Keratinocyte (primary cell): ENCODE measurements around the gene SRR. TPM values are rescaled to one million over a fixed set of nuclear protein-coding genes. Genes with fewer than 3 reads are reported as not detected.

Experiments
- DNase-seq: peaks from one replicate; pipeline ENCODE4 v3.0.0-alpha.2; 2011; ENCODE audit warnings: low read depth, missing footprints, low spot score
- FAIRE-seq: peaks from 2 replicates; lab custom pipeline; 2011; peaks lifted over from hg19 to GRCh38; lab: Jason Lieb, UNC
- H2AFZ ChIP-seq: 2 replicates; pipeline ENCODE4 v1.6.0; 2012; ENCODE audit warnings: low read length, control low read depth, inconsistent platforms; ENCODE audit not compliant: control insufficient read depth
- H3K27ac ChIP-seq: 2 replicates; pipeline ENCODE4 v1.5.1; 2011; ENCODE audit warnings: low read length; ENCODE audit not compliant: control insufficient read depth, insufficient read depth
- H3K27me3 ChIP-seq: 3 replicates; pipeline ENCODE4 v1.6.0; 2011; ENCODE audit warnings: low read length; ENCODE audit not compliant: control insufficient read depth, insufficient read depth; ENCODE audit errors: extremely low read depth
- H3K36me3 ChIP-seq, 2 experiments: 2 replicates in 1 of 2; 3 replicates in 1 of 2; pipeline ENCODE4 v1.5.1; 2011; ENCODE audit warnings: low read length in 2 of 2, mild to moderate bottlenecking in 1 of 2; ENCODE audit not compliant: control insufficient read depth in 2 of 2, insufficient read depth in 2 of 2; ENCODE audit errors: extremely low read depth in 1 of 2
- H3K4me1 ChIP-seq: 3 replicates; pipeline ENCODE4 v1.5.1; 2011; ENCODE audit warnings: low read length; ENCODE audit not compliant: control insufficient read depth, insufficient read depth; ENCODE audit errors: extremely low read depth
- H3K4me2 ChIP-seq: 3 replicates; pipeline ENCODE4 v1.6.0; 2011; ENCODE audit warnings: low read depth, low read length; ENCODE audit not compliant: control insufficient read depth, insufficient read depth; ENCODE audit errors: extremely low read depth
- H3K4me3 ChIP-seq, 3 experiments: fragments of 200-600 bp in 1 of 3; sonication (generic) in 1 of 3; 2 replicates in 2 of 3; 3 replicates in 1 of 3; pipeline ENCODE4 v1.5.1; 2011 to 2016; ENCODE audit warnings: low read length in 3 of 3, mild to moderate bottlenecking in 3 of 3, control low read depth in 2 of 3, inconsistent platforms in 1 of 3, low read depth in 1 of 3, mixed read lengths in 1 of 3, mixed run types in 1 of 3, moderate library complexity in 1 of 3; ENCODE audit not compliant: control insufficient read depth in 2 of 3, insufficient read depth in 2 of 3; ENCODE audit errors: extremely low read depth in 1 of 3
- H3K79me2 ChIP-seq: 2 replicates; pipeline ENCODE4 v1.6.0; 2012; ENCODE audit warnings: low read length; ENCODE audit not compliant: control insufficient read depth, insufficient read depth
- H3K9ac ChIP-seq: 3 replicates; pipeline ENCODE4 v1.6.0; 2011; ENCODE audit warnings: low read length; ENCODE audit not compliant: control insufficient read depth, insufficient read depth; ENCODE audit errors: extremely low read depth
- H3K9me1 ChIP-seq: 3 replicates; pipeline ENCODE4 v1.6.0; 2011; ENCODE audit warnings: low read length; ENCODE audit not compliant: control insufficient read depth, insufficient read depth; ENCODE audit errors: extremely low read depth
- H3K9me3 ChIP-seq: 2 replicates; pipeline ENCODE4 v1.5.1; 2012; ENCODE audit warnings: low read depth, low read length; ENCODE audit not compliant: control insufficient read depth
- H4K20me1 ChIP-seq: 3 replicates; pipeline ENCODE4 v1.6.0; 2011; ENCODE audit warnings: low read length; ENCODE audit not compliant: control insufficient read depth, insufficient read depth; ENCODE audit errors: extremely low read depth
- CTCF ChIP-seq, 3 experiments: IDR thresholded peaks in 1 of 3; conservative IDR thresholded peaks in 1 of 3; optimal IDR thresholded peaks in 1 of 3; 2 replicates in 2 of 3; 3 replicates in 1 of 3; pipeline versions ENCODE3 to v1.5.1; 2011; ENCODE audit warnings: low read length in 3 of 3, mild to moderate bottlenecking in 3 of 3, moderate library complexity in 2 of 3, control low read depth in 1 of 3, inconsistent platforms in 1 of 3; ENCODE audit not compliant: insufficient read depth in 2 of 3; ENCODE audit errors: extremely low read depth in 1 of 3
- EZH2 ChIP-seq: IDR thresholded peaks from one replicate; pipeline ENCODE4 v1.6.1; 2012; ENCODE audit warnings: inconsistent platforms, mild to moderate bottlenecking, low read length, moderate library complexity
- dilution Hi-C: fragments of 300-500 bp; cut with MboI; formaldehyde crosslinking; loops from one replicate; pipeline ENCODE4 v1.7.0; 2020; ENCODE audit warnings: low sequenced_read_pairs; ENCODE audit not compliant: extremely low pct_ligation_motif_present
- polyA plus RNA-seq, 5 experiments: library from polyadenylated mRNA; depleted of rRNA in 3 of 5; stranded (reverse) in 3 of 5; stranded (forward) in 1 of 5; unstranded in 1 of 5; fragments of >200 nt; gene quantifications; 1 replicate in 1 of 5; 2 replicates in 3 of 5; 3 replicates in 1 of 5; pipeline versions ENCODE4 v1.2.1 to v1.2.3, GENCODE V29; 2011 to 2012; ENCODE audit warnings: missing spikeins in 2 of 5, low read depth in 1 of 5, low replicate concordance in 1 of 5

Gene SRR
- polyA plus RNA-seq, 1 donor (not counting 4 experiments of a cell fraction or from before 2014, with no cell fraction given) = 17.7 TPM

GRCh38 chr17:2366747-2367494 is 63.2 kb downstream of the SRR start:
- Histone ChIP-seq H2AFZ (no peak overlapping the region), H3K27ac (no peak overlapping the region), H3K4me2 (no peak overlapping the region), H3K27me3 (no peaks in the 10 kb centered on the region), H3K9me3 (no peaks in the 10 kb centered on the region), H3K9me1 (no peaks in the 10 kb centered on the region), H3K9ac (no peak overlapping the region), H3K79me2 (no peaks in the 10 kb centered on the region), H3K36me3 (peaks cover 5 to 14% of the 10 kb centered on the region in 2 experiments), H3K4me3 (no peak overlapping the region), H4K20me1 (peaks cover 2% of the 10 kb centered on the region), H3K4me1 (no peaks in the 10 kb centered on the region)
- no peak for FAIRE-seq
- TF ChIP-seq CTCF (optimal IDR thresholded peaks at IDR 0.05 in 1 of 3, IDR thresholded peaks at IDR 0.05 in 1 of 3, conservative IDR thresholded peaks at IDR 0.05 in 1 of 3; ENCODE audit: extremely low read depth in 1 of 3, insufficient read depth in 2 of 3, low read length in 3 of 3) = no peak
- TF ChIP-seq EZH2 = no peak
- DNase-seq = no peak
- dilution Hi-C loops = no loop called here

- H3K4me1 ChIP-seq = no peaks in the 10 kb centered on the region
- no peaks in the 10 kb centered on the region for H3K79me2 ChIP-seq
- DNase-seq = no peak
- H4K20me1 ChIP-seq = peaks cover 2% of the 10 kb centered on the region
- H3K9ac ChIP-seq = no peak overlapping the region
- H3K27me3 ChIP-seq = no peaks in the 10 kb centered on the region
- no peak overlapping the region for H3K4me2 ChIP-seq
- no peaks in the 10 kb centered on the region for H3K9me1 ChIP-seq
- H3K4me3 ChIP-seq = no peak overlapping the region
- no peak overlapping the region for H2AFZ ChIP-seq
- TF ChIP-seq EZH2 = no peak
- no peak for TF ChIP-seq CTCF (optimal IDR thresholded peaks at IDR 0.05 in 1 of 3, IDR thresholded peaks at IDR 0.05 in 1 of 3, conservative IDR thresholded peaks at IDR 0.05 in 1 of 3; ENCODE audit: extremely low read depth in 1 of 3, insufficient read depth in 2 of 3, low read length in 3 of 3)
- peaks cover 5 to 11% of the 10 kb centered on the region in 2 experiments for H3K36me3 ChIP-seq
- no peaks in the 10 kb centered on the region for H3K9me3 ChIP-seq
- FAIRE-seq = no peak
- dilution Hi-C loops = no loop called here
- no peak overlapping the region for H3K27ac ChIP-seq
Observed at GRCh38 chr17:2368359-2368758, 64.6 kb downstream of the SRR start.
